Neural progenitor cell (in vitro differentiated cells): ENCODE measurements around the gene HPSE. TPM values are rescaled to one million over a fixed set of nuclear protein-coding genes. Genes with fewer than 3 reads are reported as not detected.
"Not testable (repeated sequence)": the region's sequence is repeated elsewhere in the genome, so short reads cannot be mapped to it uniquely, and the experiment has no call there.

Experiments
- DNase-seq: peaks from one replicate; pipeline ENCODE4 v3.0.0-alpha.2; 2016; ENCODE audit warnings: low spot score
- H2AFZ ChIP-seq: fragments of 200-600 bp; sonication (generic); replicated peaks from 2 replicates; pipeline ENCODE4 v1.6.1; 2016; ENCODE audit warnings: antibody characterized with exemption
- H3F3A ChIP-seq: fragments of 200-600 bp; sonication (generic); 2 replicates; pipeline ENCODE4 v1.6.1; 2016; ENCODE audit warnings: antibody characterized with exemption, low read depth
- H3K27ac ChIP-seq: fragments of 200-600 bp; sonication (generic); 2 replicates; pipeline ENCODE4 v1.5.1; 2016; ENCODE audit warnings: mild to moderate bottlenecking
- H3K27me3 ChIP-seq: fragments of 200-600 bp; sonication (generic); 2 replicates; pipeline ENCODE4 v1.6.1; 2016; ENCODE audit warnings: mild to moderate bottlenecking, moderate library complexity
- H3K36me3 ChIP-seq: fragments of 200-600 bp; sonication (generic); 2 replicates; pipeline ENCODE4 v1.5.1; 2016
- H3K4me1 ChIP-seq: fragments of 200-600 bp; sonication (generic); 2 replicates; pipeline ENCODE4 v1.6.1; 2016; ENCODE audit warnings: mixed run types
- H3K4me2 ChIP-seq: fragments of 200-600 bp; sonication (generic); 2 replicates; pipeline ENCODE4 v1.6.1; 2016
- H3K4me3 ChIP-seq: fragments of 200-600 bp; sonication (generic); 2 replicates; pipeline ENCODE4 v1.5.1; 2016
- H3K79me2 ChIP-seq: fragments of 200-600 bp; sonication (generic); 2 replicates; pipeline ENCODE4 v1.6.1; 2016; ENCODE audit warnings: low read depth
- H3K9ac ChIP-seq: fragments of 200-600 bp; sonication (generic); 2 replicates; pipeline ENCODE4 v1.6.1; 2016
- H3K9me3 ChIP-seq: fragments of 200-600 bp; sonication (generic); 2 replicates; pipeline ENCODE4 v1.5.1; 2016; ENCODE audit warnings: low read depth
- H4K20me1 ChIP-seq: fragments of 200-600 bp; sonication (generic); 2 replicates; pipeline ENCODE4 v1.6.1; 2016; ENCODE audit warnings: low read depth
- H3K27ac Mint-ChIP-seq: 3 replicates; pipeline ENCODE4 v1.8.0; 2021; ENCODE audit warnings: mixed read lengths
- H3K27me3 Mint-ChIP-seq: 2 replicates; pipeline ENCODE4 v1.8.0; 2022; ENCODE audit warnings: low read depth, mild to moderate bottlenecking, inconsistent platforms, moderate library complexity, mixed read lengths; ENCODE audit not compliant: insufficient read depth
- H3K36me3 Mint-ChIP-seq: 3 replicates; pipeline ENCODE4 v1.8.0; 2021; ENCODE audit warnings: mixed read lengths
- H3K4me1 Mint-ChIP-seq: 3 replicates; pipeline ENCODE4 v1.8.0; 2021; ENCODE audit warnings: mixed read lengths
- H3K4me3 Mint-ChIP-seq: 3 replicates; pipeline ENCODE4 v1.8.0; 2021; ENCODE audit warnings: mild to moderate bottlenecking, moderate library complexity, mixed read lengths
- H3K9me3 Mint-ChIP-seq: 3 replicates; pipeline ENCODE4 v1.8.0; 2020; ENCODE audit warnings: mixed read lengths
- CTCF ChIP-seq: fragments of 200-600 bp; sonication (generic); IDR thresholded peaks from 2 replicates; pipeline ENCODE4 v1.5.1; 2017; ENCODE audit warnings: antibody characterized with exemption, mild to moderate bottlenecking
- EZH2 ChIP-seq: fragments of 200-600 bp; sonication (generic); IDR thresholded peaks from 2 replicates; pipeline ENCODE4 v1.6.1; 2017; ENCODE audit warnings: antibody characterized with exemption, mild to moderate bottlenecking, moderate library complexity
- EZH2phosphoT487 ChIP-seq: fragments of 200-600 bp; sonication (generic); IDR thresholded peaks from 2 replicates; pipeline ENCODE4 v1.6.1; 2017; ENCODE audit warnings: antibody characterized with exemption
- total RNA-seq: library from RNA; depleted of rRNA; stranded (reverse); fragments of >200 nt; gene quantifications from 2 replicates; pipeline ENCODE4 v1.2.3, GENCODE V29; 2015; ENCODE audit warnings: low replicate concordance

HPSE gene
- total RNA-seq, 1 donor from 2014 or later: 0.73 TPM

GRCh38 chr4:83326546-83326945 is 8.1 kb downstream of the HPSE start:
- H3K9ac ChIP-seq: no peak overlapping the region
- no peaks in the 10 kb centered on the region for H3K9me3 Mint-ChIP-seq

GRCh38 chr4:83325306-83325705 is 9.3 kb downstream of the HPSE start:
- not testable (repeated sequence) for H3K4me1 Mint-ChIP-seq, H3K4me2 ChIP-seq, H2AFZ ChIP-seq, H4K20me1 ChIP-seq, DNase-seq, H3K27ac ChIP-seq, H3K36me3 ChIP-seq, H3K4me3 Mint-ChIP-seq, H3K79me2 ChIP-seq, H3F3A ChIP-seq, H3K4me3 ChIP-seq, H3K36me3 Mint-ChIP-seq, H3K27me3 Mint-ChIP-seq, H3K9me3 ChIP-seq, H3K4me1 ChIP-seq, H3K27ac Mint-ChIP-seq, H3K9me3 Mint-ChIP-seq, H3K9ac ChIP-seq
- peaks cover 17% of the 10 kb centered on the region for H3K27me3 ChIP-seq

More at GRCh38 chr4:83326546-83326945, 8.1 kb downstream of the HPSE start:
- H3K27me3 ChIP-seq: peaks cover 24% of the 10 kb centered on the region
- H3K27me3 Mint-ChIP-seq: peaks cover 2% of the 10 kb centered on the region
- no peak overlapping the region for H3K27ac ChIP-seq
- no peak overlapping the region for H3K4me3 ChIP-seq
- H3K27ac Mint-ChIP-seq: no peak overlapping the region
- H3K9me3 ChIP-seq: no peaks in the 10 kb centered on the region
- no peak overlapping the region for H3K4me3 Mint-ChIP-seq
- H3K36me3 Mint-ChIP-seq: no peaks in the 10 kb centered on the region
- DNase-seq: no peak
- H3K4me1 Mint-ChIP-seq: no peaks in the 10 kb centered on the region
- H3K79me2 ChIP-seq: no peaks in the 10 kb centered on the region
- no peaks in the 10 kb centered on the region for H3F3A ChIP-seq
- TF ChIP-seq EZH2 (no peak), EZH2phosphoT487 (no peak), CTCF (no peak)
- no peak overlapping the region for H3K4me2 ChIP-seq
- H3K36me3 ChIP-seq: no peaks in the 10 kb centered on the region
- H2AFZ ChIP-seq: no peak overlapping the region
- no peaks in the 10 kb centered on the region for H4K20me1 ChIP-seq
- no peaks in the 10 kb centered on the region for H3K4me1 ChIP-seq

GRCh38 chr4:83323136-83323535 is 11.5 kb downstream of the HPSE start:
- no peak for TF ChIP-seq CTCF
- no peak for TF ChIP-seq EZH2phosphoT487
- no peak for TF ChIP-seq EZH2
- Histone ChIP-seq H3K79me2 (no peaks in the 10 kb centered on the region), H3K27me3 (no peaks in the 10 kb centered on the region), H3K4me2 (no peak overlapping the region), H3K9ac (no peak overlapping the region), H2AFZ (no peak overlapping the region), H3K36me3 (no peaks in the 10 kb centered on the region), H3K4me3 (no peak overlapping the region), H3K9me3 (no peaks in the 10 kb centered on the region), H4K20me1 (no peaks in the 10 kb centered on the region), H3K27ac (no peak overlapping the region), H3K4me1 (no peaks in the 10 kb centered on the region), H3F3A (no peaks in the 10 kb centered on the region)
- no peaks in the 10 kb centered on the region for H3K9me3 Mint-ChIP-seq
- H3K4me1 Mint-ChIP-seq: no peaks in the 10 kb centered on the region
- DNase-seq: no peak
- H3K4me3 Mint-ChIP-seq: no peak overlapping the region
- H3K27me3 Mint-ChIP-seq: peaks cover 2% of the 10 kb centered on the region
- no peaks in the 10 kb centered on the region for H3K36me3 Mint-ChIP-seq
- H3K27ac Mint-ChIP-seq: no peak overlapping the region

GRCh38 chr4:83320548-83320947 is 14.1 kb downstream of the HPSE start:
- no peaks in the 10 kb centered on the region for H3K9me3 ChIP-seq
- Mint-ChIP-seq H3K27ac (no peak overlapping the region), H3K4me1 (no peaks in the 10 kb centered on the region), H3K36me3 (no peaks in the 10 kb centered on the region), H3K9me3 (no peaks in the 10 kb centered on the region), H3K4me3 (no peak overlapping the region), H3K27me3 (peaks cover 5% of the 10 kb centered on the region)
- H3K9ac ChIP-seq: no peak overlapping the region
- H3K27me3 ChIP-seq: no peaks in the 10 kb centered on the region
- H3K36me3 ChIP-seq: no peaks in the 10 kb centered on the region
- H4K20me1 ChIP-seq: no peaks in the 10 kb centered on the region
- H3K79me2 ChIP-seq: no peaks in the 10 kb centered on the region
- H3K27ac ChIP-seq: no peak overlapping the region
- no peak overlapping the region for H3K4me2 ChIP-seq
- H3K4me3 ChIP-seq: no peak overlapping the region
- no peak overlapping the region for H2AFZ ChIP-seq
- no peak for TF ChIP-seq EZH2phosphoT487
- no peaks in the 10 kb centered on the region for H3K4me1 ChIP-seq
- no peak for DNase-seq
- H3F3A ChIP-seq: no peaks in the 10 kb centered on the region
